Mesenteric fat pad (tissue), 1 donor: ENCODE measurements around the gene TBL3. TPM values are rescaled to one million over a fixed set of nuclear protein-coding genes. Genes with fewer than 3 reads are reported as not detected.

ENCODE experiments used
- DNase-seq: peaks from one replicate; pipeline ENCODE4 v3.0.0-alpha.2; 2020; ENCODE audit warnings: low spot score
- total RNA-seq: library from RNA; stranded (reverse); fragmentation: NEBNext Ultra II Directional; extraction: Animal tissue kit (Norgen Biotek cat#: 25700); gene quantifications from one replicate; pipeline ENCODE4 v1.2.1, GENCODE V29; 2021
- donor health status: DM: yes; HTN: yes; CAD: no.

The TBL3 gene
- total RNA-seq, 1 donor from 2014 or later, result 26.5 TPM

DNA sequence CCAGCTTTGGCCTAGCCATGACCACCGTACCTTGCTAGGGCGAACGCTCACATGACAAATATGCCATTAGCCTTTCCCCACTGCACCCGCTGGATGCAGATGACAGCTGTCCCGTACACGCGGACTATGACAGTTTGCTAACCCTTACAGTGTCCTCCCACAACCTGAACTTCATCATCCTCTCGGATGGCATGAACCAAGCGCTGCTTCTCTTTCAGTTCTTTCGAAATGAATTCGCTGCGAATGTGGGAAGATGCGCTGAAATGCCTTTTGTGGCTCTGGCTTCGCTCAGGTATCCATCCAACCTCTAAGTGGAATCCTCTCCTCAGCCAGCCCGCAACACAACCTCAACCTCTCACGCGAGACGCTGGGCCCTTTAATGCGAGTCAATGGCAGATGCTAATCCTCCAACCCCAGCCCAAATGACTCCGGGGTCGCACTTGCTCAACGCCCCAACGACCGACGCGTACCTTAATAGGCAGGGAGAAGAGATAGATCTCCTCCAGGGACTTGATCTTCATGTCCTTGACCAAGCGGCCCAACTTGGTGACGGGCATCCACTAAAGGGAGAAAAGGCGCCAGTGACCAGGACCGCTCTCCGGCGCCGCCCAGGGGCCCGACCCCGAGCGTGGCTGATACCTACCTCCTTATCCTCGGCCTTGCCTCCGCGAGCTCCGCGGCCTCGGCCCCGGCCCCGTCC is 7.9 kb upstream of the TBL3 start:
- DNase-seq, result no peak

DNA sequence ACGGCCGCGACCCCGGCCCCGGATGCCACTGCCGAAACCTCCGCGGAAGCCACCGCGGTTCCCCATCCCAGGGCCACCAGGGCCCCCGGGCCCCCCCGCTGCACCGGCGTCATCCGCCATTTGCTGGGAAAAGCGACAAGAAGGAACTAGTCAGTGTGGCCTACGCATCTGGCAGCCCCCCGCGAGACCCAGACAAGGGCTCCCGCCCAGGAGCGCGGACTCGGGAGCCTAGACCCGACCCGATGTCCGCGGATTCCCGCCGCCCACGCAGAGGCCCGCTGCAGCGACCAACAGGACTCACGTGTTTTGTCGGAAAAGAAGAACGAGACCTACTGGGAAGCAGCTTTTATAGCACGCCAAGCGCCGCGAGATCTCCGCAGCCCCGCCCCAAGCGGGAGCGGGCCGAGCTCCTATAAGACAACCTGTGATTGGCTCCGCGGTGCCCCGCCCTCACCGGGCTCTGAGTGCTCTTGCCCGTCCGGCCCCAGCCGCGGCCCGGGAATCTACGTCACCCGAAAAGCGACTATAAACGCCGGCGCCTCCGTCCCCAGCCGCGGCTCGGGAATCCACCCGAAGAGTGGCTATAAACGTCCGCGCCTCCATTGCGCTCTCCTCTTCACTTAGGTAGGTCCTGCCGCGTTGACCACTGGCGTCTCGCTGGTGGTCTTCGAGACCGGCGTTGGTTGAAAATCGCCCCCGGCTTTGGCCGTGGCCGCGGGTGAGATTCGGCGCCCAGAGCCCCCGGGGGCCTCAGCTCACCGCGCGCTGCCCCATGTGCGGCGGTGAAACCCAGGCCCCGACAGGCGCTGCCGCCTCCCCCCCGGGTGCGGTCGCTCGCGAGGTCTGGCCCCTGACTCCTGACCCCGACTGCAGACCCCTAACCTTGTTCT is 7.1 kb upstream of the TBL3 start, which contains the start of gene RPS2:
Gene RPS2 (minus strand): TSS at position 321 of the 890 bp plus-strand sequence. CDS start 201 bp downstream, at position 120.
- peak; percentile 100 for DNase-seq

DNA sequence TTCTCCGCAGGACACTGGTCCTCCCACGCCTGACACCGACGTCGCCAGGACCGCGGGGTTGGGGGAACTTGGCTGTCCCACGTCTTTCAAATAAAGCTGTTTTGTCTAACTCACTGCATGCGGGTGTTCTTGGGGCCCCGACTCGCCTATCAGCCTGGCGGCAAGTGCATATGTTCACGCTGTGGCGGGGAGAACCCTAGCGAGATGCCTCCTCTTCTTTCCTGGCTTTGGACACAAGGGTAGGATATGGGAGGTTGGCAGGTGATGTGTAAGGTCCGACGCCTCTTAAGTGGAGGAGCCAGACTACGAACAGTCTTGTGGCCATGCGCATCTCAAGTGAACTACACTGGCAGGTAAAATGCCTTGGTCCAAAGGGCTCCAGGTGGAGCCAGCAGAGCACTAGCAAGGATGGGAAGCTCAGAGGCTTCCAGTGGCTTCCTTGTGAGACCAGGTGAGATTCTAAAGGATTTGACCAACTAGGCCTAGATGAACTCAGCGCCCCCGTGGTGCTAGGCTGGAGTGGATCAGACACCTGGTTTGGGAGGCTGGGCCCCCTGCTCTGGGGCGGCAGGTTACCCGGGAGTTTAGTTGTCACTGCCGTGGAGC is 6.4 kb upstream of the TBL3 start:
- no peak for DNase-seq

DNA sequence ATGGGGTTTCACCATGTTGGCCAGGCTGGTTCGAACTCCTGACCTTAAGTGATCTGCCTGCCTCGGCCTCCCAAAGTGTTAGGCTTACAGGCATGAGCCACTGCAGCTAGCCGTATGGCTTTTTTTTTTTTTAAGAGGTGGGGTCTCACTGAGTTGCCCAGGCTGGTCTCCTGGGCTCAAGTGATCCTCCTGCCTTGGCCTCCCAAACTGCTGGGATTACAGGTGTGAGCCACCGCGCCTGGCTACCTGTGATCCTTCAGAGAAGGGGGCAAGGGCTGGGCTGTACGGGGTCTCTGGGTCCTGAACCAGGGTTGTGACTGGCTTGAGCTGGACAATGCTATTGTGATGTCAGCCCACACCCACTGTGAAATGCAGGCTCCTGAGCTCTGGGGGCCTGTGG is 5.4 kb upstream of the TBL3 start, which contains the start of gene RNF151:
Gene RNF151 (plus strand): TSS at position 397 of the 400 bp plus-strand sequence. CDS start 26 bp downstream, outside the sequence.
- no peak for DNase-seq

DNA sequence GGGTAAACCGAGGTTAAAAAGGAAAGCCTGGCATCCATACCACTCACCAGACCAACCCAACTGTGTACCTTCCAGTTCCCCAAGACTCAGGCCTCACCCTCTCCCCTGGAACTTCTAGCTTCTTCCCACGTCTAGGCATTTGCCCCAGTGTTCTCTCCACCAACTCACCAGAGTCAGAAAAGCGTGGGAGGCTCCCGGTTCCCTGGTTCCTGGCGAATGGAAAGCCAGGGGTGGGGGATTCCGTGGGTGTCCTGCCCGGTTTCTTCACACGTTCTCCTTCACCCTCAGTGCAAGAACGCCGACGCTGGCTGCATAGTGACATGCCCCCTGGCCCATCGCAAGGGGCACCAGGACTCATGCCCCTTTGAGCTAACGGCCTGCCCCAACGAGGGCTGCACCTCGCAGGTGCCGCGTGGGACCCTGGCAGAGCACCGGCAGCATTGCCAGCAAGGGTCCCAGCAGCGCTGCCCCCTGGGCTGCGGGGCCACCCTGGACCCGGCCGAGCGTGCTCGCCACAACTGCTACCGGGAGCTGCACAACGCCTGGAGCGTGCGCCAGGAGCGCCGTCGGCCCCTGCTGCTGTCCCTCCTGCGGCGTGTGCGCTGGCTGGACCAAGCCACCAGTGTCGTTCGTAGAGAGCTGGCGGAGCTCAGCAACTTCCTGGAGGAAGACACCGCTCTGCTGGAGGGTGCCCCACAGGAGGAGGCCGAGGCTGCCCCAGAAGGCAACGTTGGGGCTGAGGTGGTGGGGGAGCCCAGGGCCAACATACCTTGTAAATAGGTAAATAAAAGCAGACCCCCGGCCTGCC is 3.5 kb upstream of the TBL3 start:
- no peak for DNase-seq

DNA sequence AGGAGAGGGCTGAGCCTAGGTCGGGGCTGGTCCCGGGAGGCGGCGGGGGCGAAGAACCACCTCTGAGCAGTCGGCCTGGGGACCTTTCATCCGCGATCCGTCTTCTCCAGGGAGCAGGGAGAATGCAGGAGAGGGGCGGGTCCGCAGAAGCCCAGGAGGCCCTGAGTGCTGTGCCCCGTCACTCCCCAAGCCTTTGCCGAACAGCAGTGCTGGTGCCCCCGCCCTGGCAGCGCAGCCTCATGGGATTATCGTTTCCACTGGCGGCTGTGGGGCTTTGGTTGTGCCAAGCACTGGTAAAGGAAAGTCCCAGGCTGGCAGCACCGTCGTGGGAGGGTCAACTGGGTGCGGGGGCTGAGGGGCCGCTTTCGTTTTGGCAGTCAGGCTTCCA is 631 bp downstream of the TBL3 start:
- DNase-seq, result no peak

DNA sequence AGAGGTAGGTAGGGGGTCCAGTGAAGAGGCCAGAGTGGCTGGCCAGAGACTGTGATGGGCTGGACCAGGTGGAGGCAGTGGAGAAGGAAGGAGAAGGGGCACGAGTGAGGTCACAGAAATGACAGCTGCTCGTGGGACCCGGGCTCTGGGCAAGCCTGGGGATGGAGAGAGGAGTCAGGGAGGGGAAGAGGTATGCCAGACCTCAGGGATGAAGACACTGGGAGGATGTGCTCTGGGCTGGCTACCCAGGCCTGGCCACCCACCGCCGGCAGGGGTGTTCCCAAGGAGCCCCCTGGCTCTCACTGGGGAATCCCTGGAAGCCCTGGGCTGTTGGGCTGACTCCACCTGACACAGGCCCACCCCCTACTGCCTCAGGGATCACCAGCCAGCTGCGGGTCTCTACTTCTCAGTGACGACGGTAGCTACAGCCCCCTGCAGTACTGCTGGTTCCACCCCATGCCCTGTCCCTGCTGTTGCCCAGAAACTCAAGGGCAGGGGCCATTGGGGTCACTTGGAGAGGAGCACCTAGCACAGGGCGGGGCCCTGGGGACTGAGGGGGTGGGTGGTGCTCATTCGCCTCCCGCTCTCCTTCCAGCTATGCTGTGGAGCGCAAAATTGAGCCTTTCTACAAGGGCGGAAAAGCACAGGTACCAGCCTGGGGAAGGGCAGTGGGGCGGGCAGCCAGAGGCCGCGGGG is 1.8 kb downstream of the TBL3 start:
- no peak for DNase-seq

DNA sequence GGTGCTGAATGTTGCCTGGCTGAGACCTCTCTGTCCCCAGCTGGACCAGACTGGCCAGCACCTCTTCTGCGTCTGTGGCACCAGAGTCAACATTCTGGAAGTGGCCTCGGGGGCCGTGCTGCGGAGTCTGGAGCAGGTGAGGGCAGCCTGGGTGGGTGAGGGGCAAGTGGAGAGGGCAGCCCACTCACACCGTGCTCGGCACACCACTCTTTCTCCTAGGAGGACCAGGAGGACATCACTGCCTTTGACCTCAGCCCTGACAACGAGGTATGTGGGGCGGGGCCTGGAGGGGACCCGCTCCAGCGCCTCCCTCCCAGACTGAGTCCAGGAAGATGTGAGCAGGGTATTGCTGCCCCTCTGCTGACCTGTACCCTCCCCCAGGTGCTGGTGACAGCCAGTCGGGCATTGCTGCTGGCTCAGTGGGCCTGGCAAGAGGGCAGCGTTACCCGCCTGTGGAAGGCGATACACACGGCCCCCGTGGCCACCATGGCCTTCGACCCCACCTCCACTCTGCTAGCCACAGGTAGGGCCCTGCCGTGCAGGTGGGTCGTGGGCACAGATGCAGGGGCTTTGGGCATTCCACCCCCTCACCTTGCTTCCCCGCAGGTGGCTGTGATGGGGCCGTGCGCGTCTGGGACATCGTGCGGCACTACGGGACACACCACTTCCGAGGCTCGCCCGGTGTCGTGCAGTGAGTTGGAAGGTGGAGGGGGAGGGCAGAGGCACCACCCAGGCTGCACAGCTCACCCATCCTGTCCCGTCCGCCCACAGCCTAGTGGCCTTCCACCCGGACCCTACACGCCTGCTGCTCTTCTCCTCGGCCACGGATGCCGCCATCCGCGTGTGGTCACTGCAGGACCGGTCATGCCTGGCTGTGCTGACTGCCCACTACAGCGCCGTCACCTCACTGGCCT is 2.6 kb downstream of the TBL3 start:
- DNase-seq, result no peak

DNA sequence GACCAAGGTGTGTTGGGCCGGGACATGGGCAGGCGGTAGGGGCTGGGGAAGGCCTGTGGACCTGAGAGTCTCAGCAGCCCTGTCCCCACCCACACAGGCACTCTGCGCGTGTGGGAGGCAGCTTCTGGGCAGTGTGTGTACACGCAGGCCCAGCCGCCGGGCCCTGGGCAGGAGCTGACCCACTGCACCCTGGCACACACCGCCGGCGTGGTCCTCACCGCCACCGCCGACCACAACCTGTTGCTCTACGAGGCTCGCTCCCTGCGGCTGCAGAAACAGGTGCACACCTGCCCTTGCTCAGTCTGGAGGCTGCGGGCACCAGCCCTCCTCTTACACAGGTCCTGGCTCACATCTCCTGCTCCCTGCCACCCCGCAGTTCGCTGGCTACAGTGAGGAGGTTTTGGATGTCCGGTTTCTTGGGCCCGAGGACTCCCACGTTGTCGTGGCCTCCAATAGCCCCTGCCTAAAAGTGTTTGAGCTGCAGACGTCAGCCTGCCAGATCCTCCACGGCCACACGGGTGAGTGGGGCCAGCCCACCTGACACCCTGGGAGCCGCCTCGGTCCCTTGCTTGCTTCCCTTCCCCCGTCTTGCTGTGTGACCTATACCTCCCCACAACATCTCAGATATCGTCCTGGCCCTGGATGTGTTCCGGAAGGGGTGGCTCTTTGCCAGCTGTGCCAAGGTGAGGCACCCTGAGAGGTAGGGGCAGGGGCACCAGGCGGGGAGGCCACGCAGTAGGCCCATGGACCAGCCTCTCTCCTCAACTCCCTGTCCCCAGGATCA is 3.8 kb downstream of the TBL3 start:
- DNase-seq, result no peak

DNA sequence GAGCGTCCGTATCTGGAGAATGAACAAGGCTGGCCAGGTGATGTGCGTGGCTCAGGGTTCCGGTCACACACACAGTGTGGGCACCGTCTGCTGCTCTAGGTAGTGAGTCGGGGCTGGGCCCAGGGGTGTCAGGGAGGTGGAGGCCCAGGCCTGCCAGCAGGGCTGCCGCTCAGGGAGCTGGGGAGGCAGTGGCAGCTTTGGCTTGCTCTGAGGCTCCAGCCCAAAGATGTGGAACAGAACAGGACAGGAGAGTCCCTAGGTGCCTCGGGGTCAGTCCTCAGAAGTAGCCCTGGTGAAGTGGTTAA is 4.3 kb downstream of the TBL3 start:
- no peak for DNase-seq

DNA sequence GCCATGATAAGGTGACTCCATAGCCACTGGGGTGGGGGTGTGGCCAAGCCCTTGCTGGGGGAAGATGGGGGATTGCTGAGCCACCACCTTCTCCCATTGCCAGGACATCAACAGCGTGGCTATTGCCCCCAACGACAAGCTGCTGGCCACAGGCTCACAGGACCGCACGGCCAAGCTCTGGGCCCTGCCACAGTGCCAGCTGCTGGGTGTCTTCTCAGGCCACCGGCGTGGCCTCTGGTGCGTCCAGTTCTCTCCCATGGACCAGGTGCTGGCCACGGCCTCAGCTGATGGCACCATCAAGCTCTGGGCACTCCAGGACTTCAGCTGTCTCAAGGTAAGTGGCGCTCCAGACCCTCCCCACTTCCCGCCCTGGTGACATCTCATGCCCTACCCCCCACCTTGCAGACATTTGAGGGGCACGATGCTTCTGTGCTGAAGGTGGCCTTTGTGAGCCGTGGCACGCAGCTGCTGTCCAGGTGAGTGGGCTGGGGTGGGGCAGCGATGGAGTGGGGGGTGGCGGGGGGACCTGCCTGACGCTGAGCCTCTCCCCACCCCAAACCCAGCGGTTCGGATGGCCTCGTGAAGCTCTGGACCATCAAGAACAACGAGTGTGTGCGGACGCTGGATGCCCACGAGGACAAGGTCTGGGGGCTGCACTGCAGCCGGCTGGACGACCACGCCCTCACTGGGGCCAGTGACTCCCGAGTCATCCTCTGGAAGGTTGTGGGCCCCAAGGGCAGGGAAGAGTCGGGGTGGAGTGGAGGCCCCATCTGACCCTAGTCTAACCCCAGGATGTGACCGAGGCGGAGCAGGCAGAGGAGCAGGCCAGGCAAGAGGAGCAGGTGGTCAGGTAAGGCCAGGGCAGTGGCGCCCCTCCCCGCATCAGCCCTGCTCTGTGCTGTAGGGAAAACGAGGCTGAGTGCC is 5.4 kb downstream of the TBL3 start:
- no peak for DNase-seq

DNA sequence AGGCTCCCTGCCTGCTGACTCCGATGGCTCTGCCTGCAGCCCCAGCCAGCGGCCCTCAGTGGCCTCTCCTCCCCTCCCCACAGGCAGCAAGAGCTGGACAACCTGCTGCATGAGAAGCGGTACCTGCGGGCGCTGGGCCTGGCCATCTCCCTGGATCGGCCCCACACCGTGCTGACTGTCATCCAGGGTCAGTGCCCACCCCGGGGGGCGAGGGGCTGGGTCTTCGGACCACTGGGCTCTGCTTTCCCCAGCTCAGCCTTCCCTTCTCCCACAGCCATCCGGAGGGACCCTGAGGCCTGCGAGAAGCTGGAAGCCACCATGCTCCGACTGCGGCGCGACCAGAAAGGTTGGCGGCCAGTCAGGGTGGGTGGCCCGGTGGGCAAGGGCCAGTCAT is 6.0 kb downstream of the TBL3 start:
- no peak for DNase-seq

DNA sequence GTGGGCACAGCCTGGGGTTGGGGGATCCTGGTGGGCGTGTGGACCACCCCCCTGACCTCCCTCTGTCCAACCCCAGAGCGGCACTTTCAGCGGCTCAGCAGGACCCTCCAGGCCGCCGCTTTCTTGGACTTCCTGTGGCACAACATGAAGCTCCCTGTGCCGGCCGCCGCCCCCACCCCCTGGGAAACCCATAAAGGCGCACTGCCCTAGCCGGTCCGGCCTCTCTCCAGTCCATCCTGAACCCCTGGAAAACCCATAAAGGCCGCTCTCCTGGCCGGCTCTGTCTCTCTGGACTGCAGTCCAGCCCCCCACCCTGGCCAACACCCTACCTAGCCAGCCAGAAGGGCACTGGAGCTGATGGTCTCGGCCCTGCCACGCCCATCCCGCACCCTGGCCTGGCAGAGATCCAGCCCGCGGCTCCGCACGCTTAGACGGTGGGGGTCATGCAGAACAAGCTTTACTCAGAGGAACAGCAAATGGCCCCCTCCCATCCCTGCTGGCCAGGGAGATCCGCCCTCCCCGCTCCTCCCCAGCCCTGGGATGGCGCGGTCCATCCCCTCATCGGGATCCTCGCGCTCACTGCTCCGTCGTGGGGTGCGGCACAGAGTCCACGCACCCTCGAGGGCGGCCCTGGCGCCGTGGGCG is 6.7 kb downstream of the TBL3 start:
- DNase-seq, result no peak

DNA sequence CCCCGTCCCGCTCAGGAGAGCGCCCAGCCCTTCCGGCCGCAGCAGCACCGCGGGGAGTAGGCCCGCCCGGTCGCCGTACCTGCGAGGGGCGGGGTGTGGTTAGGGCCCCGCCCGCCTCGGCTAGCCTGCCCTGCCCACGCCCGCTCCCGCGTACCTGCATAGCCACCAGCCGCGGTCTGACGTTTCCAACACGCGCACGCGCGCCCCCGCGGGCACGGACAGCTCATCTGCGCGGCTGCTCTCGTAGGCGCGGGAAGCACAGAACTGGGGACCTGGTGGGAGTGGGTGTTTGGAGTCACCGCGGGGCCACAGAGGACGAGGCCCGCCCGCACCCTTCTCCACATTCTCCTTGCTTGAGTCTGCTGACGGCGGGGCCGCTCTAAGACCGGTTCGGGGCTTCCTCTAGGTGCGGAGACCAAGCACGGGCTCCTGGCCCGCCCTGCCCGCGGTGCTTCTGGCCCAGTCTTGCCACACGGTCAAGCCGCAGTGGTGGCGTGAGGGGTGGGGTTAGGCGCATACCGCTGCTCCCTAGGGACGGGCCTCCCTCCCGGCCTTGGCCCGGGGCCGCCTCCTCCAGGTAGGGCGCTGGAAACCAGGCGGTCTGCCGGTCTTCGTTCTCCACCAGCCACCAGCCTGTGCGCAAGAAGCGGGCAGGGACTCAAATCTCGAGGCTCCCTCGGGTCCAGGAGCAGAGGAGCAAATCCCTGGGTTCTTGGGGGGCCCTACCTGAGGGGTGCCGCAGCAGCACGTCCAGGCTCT is 7.6 kb downstream of the TBL3 start:
- no peak for DNase-seq

DNA sequence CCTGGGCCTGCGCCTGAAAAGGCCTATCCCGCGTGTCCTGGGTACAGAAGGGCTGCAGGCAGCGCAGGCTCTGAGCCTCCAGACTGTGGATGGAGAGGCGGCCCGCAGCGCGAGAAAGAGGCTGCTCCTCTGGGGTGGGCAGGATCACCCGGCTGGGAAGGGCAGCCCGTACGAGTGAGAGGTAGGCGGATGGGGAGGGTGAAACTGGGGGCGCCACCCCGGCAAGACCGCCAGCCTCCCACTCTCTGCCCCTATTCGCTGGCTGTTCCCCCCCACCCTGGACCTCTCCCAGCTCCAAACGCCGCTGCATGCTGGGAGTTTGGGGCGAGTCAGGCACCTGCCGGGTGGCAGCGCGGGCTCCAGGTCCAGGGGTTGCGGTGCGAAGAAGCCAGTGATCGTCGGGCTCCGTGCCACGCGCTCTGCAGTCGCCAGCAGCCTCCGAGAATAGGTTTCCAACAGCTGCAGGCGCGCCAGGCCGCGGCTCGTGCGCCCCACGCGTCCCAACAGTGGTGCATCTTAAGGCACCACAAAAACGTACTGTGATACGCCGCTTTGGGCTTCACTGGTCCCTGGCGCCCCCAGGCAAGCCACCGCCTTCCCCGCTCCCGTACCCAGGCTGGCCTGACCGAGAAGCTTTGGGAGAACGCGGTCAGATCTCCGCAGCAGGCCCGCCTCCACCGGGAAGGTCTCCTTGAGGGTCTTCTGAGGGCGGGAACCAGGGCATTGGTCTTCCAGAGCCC is 8.3 kb downstream of the TBL3 start:
- no peak for DNase-seq

DNA sequence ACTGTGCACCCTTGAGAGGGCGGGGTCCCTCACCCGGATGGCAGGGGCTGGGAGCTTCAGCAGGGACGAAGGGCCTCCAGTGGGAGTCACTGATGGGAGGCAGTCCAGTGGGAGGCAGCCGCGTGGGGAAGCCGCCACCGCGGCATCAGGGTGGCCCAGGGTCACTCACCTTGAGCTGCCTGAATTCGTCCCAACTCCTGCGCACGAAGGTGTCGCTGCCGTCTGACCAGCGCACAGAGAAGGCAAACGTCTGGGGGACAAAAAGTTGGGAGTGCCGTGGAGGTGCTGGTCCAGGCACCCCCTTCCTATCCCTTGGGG is 8.9 kb downstream of the TBL3 start:
- DNase-seq, result no peak
